Fibroblast of lung (primary cell): Measurements from ENCODE around the gene MAL. TPM values are rescaled to one million over a fixed set of nuclear protein-coding genes. Genes with fewer than 3 reads are reported as not detected.

Source experiments
- DNase-seq, 2 donors: peaks; one replicate each; pipeline versions ENCODE4 v3.0.0 to v3.0.0-alpha.2; 2010; ENCODE audit warnings: low read depth in 2 of 2
- H2AFZ ChIP-seq: 2 replicates; pipeline ENCODE4 v1.5.1; 2012; ENCODE audit warnings: low read length, control low read depth, inconsistent platforms
- H3K27ac ChIP-seq: 2 replicates; pipeline ENCODE4 v1.5.1; 2011; ENCODE audit warnings: low read length, control low read depth; ENCODE audit not compliant: insufficient read depth
- H3K27me3 ChIP-seq: 2 replicates; pipeline ENCODE4 v1.5.1; 2011; ENCODE audit warnings: mild to moderate bottlenecking, low read length; ENCODE audit not compliant: control insufficient read depth, insufficient read depth
- H3K36me3 ChIP-seq: 2 replicates; pipeline ENCODE4 v1.5.1; 2011; ENCODE audit warnings: low read length; ENCODE audit not compliant: control insufficient read depth, insufficient read depth
- H3K4me1 ChIP-seq: 2 replicates; pipeline ENCODE4 v1.5.1; 2011; ENCODE audit warnings: low read length; ENCODE audit not compliant: control insufficient read depth, insufficient read depth; ENCODE audit errors: extremely low read depth
- H3K4me2 ChIP-seq: 2 replicates; pipeline ENCODE4 v1.5.1; 2011; ENCODE audit warnings: low read length, control low read depth; ENCODE audit not compliant: insufficient read depth; ENCODE audit errors: extremely low read depth
- H3K4me3 ChIP-seq, 4 experiments: fragments of 200-600 bp in 1 of 4; sonication (generic) in 1 of 4; replicated peaks in 1 of 4; 2 replicates each; pipeline ENCODE4 v1.5.1; 2011 to 2016; ENCODE audit warnings: low read length in 4 of 4, low read depth in 3 of 4, mild to moderate bottlenecking in 3 of 4, control low read depth in 2 of 4, inconsistent platforms in 1 of 4, mixed read lengths in 1 of 4; ENCODE audit not compliant: insufficient read depth in 1 of 4; ENCODE audit errors: control extremely low read depth in 1 of 4
- H3K79me2 ChIP-seq: 2 replicates; pipeline ENCODE4 v1.5.1; 2012; ENCODE audit warnings: mild to moderate bottlenecking, low read length, inconsistent platforms; ENCODE audit not compliant: control insufficient read depth, insufficient read depth
- H3K9ac ChIP-seq: 2 replicates; pipeline ENCODE4 v1.5.1; 2011; ENCODE audit warnings: mild to moderate bottlenecking, low read length, control low read depth; ENCODE audit not compliant: insufficient read depth
- H3K9me3 ChIP-seq: 2 replicates; pipeline ENCODE4 v1.5.1; 2012; ENCODE audit warnings: low read depth, low read length; ENCODE audit not compliant: control insufficient read depth, insufficient read depth
- H4K20me1 ChIP-seq: 2 replicates; pipeline ENCODE4 v1.5.1; 2011; ENCODE audit warnings: low read length; ENCODE audit not compliant: control insufficient read depth, insufficient read depth; ENCODE audit errors: extremely low read depth
- CTCF ChIP-seq, 2 donors: IDR thresholded peaks in 1 of 2; conservative IDR thresholded peaks in 1 of 2; 1 replicate in 1 of 2; 2 replicates in 1 of 2; pipeline ENCODE4 v1.5.1; 2011 to 2012; ENCODE audit warnings: low read length in 2 of 2, control low read depth in 1 of 2, inconsistent platforms in 1 of 2, low read depth in 1 of 2, mild to moderate bottlenecking in 1 of 2
- EZH2 ChIP-seq: IDR thresholded peaks from 2 replicates; pipeline ENCODE4 v1.5.1; 2012; ENCODE audit warnings: low read length, control low read depth, mild to moderate bottlenecking; ENCODE audit errors: missing control alignments
- polyA plus RNA-seq, 2 donors: library from polyadenylated mRNA; depleted of rRNA in 1 of 2; stranded (reverse) in 1 of 2; unstranded in 1 of 2; fragments of >200 nt; gene quantifications; 2 replicates each; pipeline ENCODE4 v1.2.1, GENCODE V29; 2011 to 2012; ENCODE audit warnings: missing spikeins in 1 of 2
- total RNA-seq: library from RNA; depleted of rRNA; stranded (reverse); fragments of >200 nt; gene quantifications from 2 replicates; pipeline ENCODE4 v1.2.1, GENCODE V29; 2014

Gene MAL
- total and polyA plus RNA-seq, 2 donors (not counting 1 experiment from before 2014, with no cell fraction given): not detected

GRCh38 chr2:95008996-95009395 lies 16.5 kb upstream of the MAL start:
- no peak for TF ChIP-seq EZH2
- no peak for TF ChIP-seq CTCF (conservative IDR thresholded peaks at IDR 0.05 in 1 of 2, IDR thresholded peaks at IDR 0.05 in 1 of 2; ENCODE audit: low read depth in 1 of 2, low read length in 2 of 2)
- H3K4me3 ChIP-seq: no peak overlapping the region
- H2AFZ ChIP-seq: no peak overlapping the region
- no peaks in the 10 kb centered on the region for H3K79me2 ChIP-seq
- H3K9me3 ChIP-seq: no peaks in the 10 kb centered on the region
- H3K4me1 ChIP-seq: no peaks in the 10 kb centered on the region
- H3K27ac ChIP-seq: no peak overlapping the region
- peaks cover 2% of the 10 kb centered on the region for H3K27me3 ChIP-seq
- DNase-seq: no peak
- no peak overlapping the region for H3K4me2 ChIP-seq
- H4K20me1 ChIP-seq: no peaks in the 10 kb centered on the region
- H3K36me3 ChIP-seq: no peaks in the 10 kb centered on the region
- H3K9ac ChIP-seq: no peak overlapping the region

GRCh38 chr2:95009412-95009811 lies 16.1 kb upstream of the MAL start:
- no peaks in the 10 kb centered on the region for H3K36me3 ChIP-seq
- no peaks in the 10 kb centered on the region for H3K4me1 ChIP-seq
- TF ChIP-seq EZH2: no peak
- no peak for TF ChIP-seq CTCF (conservative IDR thresholded peaks at IDR 0.05 in 1 of 2, IDR thresholded peaks at IDR 0.05 in 1 of 2; ENCODE audit: low read depth in 1 of 2, low read length in 2 of 2)
- H3K4me2 ChIP-seq: no peak overlapping the region
- H4K20me1 ChIP-seq: no peaks in the 10 kb centered on the region
- no peaks in the 10 kb centered on the region for H3K79me2 ChIP-seq
- no peak overlapping the region for H3K9ac ChIP-seq
- no peak overlapping the region for H3K27ac ChIP-seq
- no peaks in the 10 kb centered on the region for H3K9me3 ChIP-seq
- peaks cover 2% of the 10 kb centered on the region for H3K27me3 ChIP-seq
- no peak overlapping the region for H3K4me3 ChIP-seq
- no peak overlapping the region for H2AFZ ChIP-seq
- DNase-seq: no peak

GRCh38 chr2:95010126-95010525 lies 15.4 kb upstream of the MAL start:
- TF ChIP-seq EZH2: no peak
- TF ChIP-seq CTCF (conservative IDR thresholded peaks at IDR 0.05 in 1 of 2, IDR thresholded peaks at IDR 0.05 in 1 of 2; ENCODE audit: low read depth in 1 of 2, low read length in 2 of 2): no peak
- H3K4me3 ChIP-seq: no peak overlapping the region

More at GRCh38 chr2:95010126-95010525, 15.4 kb upstream of the MAL start:
- Histone ChIP-seq H3K9ac (no peak overlapping the region), H3K9me3 (no peaks in the 10 kb centered on the region), H2AFZ (no peak overlapping the region), H3K79me2 (no peaks in the 10 kb centered on the region), H4K20me1 (no peaks in the 10 kb centered on the region), H3K36me3 (no peaks in the 10 kb centered on the region), H3K4me2 (no peak overlapping the region), H3K4me1 (no peaks in the 10 kb centered on the region), H3K27ac (no peak overlapping the region), H3K27me3 (peaks cover 2% of the 10 kb centered on the region)
- DNase-seq: no peak
